GM18867 (cell line): ENCODE results near the gene STK24.
"Not testable (repeated sequence)": the region's sequence is repeated elsewhere in the genome, so short reads cannot be mapped to it uniquely, and the experiment has no call there.

ENCODE experiments used
- ATAC-seq: cut with Tn5 transposase; IDR thresholded peaks from one replicate; pipeline ENCODE4 v1.9.1; 2021; ENCODE audit warnings: mild to moderate bottlenecking, moderate library complexity; ENCODE audit not compliant: unreplicated experiment

STK24 gene

DNA sequence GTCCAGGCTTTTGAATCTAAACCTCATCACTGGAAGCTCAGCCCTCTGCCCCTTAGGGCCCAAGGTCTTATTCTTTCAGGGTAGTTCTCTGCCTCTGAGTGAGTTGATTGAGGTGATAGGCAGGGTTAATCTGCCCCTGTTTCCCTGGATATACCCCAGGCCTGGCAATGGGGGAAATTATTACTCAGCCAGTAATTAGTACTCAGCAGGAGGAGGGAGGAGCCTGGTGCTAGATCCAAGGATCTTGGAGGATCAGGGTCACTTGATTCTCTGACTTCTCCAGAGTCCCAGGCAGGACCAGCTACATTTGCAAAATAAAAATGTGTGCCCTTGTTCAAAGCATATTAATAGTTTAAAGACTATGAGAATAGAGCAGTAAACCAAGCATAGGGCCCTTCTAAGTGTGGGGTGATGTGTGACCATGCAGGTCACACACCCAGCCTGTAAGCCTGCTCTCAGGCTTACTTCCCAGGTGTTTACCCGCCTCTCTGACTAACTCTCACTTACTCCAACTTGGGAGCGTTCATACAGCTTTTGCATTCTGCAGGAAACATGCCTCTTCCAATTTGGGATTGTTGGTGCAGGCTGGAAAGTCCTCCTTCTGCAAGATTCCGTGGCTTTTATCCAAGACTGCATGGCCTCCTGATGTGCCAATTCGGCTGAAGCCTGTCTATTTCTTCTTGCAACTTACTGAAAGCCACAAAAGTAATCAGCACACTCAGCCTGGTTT is 7.9 kb upstream of the STK24 start:
- ATAC-seq, result no peak

DNA sequence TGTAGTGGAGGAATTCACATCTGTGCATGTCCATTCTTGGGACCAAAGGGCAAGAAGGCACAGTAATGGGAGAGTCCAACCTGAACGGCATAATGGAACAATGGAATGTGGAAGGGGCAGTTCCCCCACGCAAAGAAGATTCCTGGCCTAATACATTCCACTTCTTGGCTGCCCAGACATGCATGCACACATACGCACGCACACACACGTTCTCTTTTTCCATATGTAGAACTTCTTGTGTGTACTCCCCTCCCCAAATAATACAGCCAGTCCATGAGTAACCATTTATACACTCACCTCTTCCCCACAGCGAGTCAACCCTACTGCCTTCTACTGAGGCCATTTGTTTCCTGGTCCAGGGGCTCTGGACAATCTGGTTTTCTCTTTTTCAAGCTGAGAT is 6.0 kb upstream of the STK24 start:
- no peak for ATAC-seq

DNA sequence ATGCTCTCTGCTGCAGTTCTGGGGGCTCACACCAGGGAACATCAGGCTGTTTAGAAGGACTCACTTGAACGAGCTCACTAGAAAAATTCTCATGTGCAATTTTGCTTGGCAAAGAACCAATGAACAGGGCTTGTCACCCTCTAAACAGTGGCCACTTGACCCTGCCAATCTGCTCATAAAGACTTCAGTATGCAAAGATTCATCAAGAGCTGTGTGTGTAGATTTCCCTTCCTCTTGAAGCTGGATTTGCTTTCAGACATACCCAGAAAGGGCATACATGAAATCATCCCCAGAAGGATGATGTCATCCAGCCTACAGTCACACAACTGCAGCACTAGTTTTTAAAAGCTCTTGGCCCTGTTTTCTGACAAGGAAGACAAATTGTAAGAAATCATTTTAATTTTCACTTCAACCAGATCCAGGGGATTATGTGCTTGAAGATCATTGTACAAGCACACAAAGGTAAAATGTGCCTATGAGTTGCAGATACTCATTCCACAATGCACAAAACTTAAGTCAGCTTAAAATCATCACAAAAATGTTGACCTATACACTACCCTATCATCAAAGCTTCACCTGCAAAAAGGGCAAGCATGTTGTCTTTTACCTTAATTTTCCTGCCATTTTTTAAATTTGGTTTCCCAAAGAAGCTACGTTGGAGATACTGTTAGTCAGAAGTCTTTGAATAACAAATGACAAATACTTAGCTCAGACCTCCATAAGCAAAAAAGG is 5.2 kb upstream of the STK24 start:
- ATAC-seq, result no peak

DNA sequence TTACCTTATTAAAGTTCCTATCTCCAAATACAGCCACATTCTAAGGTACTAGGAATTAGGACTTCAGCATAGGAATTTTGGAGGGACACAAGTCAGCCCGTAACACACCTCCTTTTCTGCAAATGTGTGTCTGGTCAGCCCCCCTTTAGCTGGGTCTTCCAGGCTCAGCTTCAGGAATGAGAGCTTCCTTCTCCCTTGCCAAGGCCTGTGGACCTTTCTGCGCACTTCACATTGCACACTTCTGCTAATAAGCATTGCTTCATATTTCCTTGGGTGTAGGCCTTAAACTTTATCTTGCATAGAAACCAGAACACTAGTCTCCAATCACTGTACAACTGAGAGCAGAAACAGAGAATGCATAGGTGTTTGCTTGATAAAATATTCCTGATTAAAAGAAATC is 4.5 kb upstream of the STK24 start:
- ATAC-seq, result no peak

DNA sequence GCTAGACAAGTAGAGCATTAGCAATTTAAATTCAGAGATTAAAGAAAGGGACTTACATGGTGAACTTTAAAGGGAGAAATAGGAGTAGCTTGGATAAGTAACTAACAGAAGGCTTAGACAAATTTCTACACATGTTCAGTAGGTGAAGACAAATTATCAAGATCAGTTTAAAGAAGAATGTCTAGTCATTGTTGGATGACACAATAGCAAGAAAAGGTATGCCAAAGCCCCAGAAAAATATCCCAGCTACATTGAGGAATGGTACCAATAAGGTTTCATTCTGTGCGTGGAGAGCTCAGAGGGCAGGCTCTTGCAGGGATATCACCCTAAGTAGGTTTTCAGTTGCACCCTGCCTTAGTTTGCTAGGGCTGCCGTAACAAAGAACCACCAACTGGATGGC is 3.5 kb upstream of the STK24 start:
- no peak for ATAC-seq

DNA sequence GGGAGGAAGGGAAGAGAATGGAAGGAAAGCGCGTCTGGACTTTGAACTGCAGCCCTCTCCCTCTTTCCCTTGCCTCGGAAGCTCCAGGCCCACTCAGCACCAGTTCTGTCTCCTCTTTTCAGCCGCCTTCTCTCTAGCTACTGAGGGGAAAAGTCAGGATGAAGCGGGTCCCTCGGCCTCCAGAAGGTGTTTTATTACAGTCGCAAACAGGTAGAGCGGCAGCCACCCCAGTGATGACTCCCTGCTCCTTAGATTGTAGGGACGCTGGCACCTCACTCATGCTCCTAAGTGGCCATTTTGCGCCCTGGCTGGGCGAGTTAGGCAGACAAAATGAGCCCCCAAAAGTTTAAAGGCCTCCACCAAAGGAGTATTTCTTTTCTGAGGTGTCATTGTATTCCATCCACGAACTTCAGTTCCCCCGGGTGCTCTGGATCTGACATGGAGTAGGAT is 954 bp upstream of the STK24 start:
- ATAC-seq, result no peak

DNA sequence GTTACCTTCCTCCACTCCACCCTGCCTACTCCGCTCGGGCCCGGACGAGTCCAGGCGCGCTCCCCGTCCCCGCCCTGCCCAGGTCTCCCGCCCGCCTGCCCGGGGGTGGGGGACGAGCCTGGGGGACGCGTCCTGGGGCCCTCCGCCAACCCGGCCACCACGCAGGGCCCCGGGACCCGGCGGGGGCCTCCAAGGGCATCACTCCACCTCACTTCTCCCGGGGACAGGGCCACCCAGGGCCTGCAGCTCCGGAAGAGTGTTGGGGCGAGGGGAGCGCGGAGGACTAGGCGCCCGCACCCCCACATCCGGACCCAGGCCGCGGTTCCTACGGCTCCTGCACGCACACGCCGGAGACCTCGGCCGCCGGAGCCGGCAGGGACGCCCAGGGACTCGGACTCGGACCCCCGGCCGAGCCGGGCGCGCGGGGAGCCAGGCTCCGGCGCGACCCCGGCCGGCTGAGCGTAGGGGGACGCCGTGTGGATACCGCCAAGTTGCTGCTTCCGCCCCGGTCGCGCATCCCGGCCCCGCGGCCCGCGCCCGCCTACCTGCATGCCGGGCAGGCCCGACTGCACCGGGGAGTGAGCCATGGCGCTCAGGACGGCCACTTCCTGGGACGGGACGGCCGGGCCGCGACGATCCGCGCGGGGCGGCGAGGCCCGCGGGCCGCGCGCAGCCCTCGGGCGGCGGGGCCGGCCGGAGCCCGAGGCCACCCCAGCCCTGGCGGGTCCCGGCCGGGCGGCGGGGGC is 534 bp downstream of the STK24 start:
- peak; percentile 30 for ATAC-seq

DNA sequence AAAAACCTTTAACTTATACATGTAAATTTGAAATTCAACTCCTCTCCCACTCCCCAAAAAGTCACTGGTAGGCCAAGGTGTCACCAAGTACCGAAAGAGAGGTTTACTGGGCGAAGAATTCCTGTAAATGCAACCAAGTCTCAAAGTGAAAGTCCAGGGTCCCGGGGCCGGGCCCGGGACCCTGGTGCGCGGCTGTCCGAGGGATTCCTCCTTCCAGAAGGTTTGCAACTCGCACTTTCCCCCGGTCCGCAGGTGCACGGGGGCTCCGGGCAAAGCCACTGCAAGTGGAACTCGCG is 1.1 kb downstream of the STK24 start:
- ATAC-seq, result no peak

DNA sequence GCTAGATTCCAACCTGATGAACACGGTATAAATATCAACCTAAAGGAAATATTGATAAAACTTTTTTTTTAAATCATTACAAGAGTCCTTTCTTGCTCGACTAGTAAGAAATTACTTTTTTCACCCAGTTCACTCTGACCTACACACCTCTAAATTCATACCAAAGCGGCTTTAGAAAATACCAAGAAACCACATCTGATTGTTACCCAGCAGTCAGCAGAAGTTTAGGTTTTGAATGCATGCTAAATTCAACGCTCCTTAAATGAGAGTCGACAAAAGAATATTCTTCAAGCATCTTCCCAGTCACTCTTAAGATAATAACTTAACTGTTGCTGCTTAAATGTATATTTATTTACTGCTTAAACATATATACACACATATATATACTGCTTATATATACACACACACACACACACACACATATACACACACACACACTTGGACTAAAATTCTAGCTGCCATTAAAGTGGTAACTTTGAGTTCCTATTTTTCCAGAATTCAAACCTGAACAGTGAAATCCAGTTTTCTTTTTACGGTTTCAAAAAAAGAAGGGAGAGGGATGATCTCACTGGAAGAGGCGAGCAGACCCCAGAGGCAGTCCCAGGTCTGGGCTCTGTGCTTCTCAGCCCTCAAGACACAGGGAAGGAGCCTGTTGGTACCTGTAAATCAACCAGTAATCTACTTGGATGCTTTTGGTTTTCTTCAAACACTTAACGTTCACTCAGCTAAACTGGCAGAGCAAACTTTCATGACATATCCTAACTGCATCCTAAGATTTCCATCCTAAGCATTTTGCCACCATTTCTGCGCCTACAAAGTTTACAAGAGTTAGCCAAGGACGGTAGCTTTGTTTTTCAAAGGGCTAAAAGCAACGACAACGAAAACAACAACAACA is 1.7 kb downstream of the STK24 start:
- ATAC-seq, result no peak

DNA sequence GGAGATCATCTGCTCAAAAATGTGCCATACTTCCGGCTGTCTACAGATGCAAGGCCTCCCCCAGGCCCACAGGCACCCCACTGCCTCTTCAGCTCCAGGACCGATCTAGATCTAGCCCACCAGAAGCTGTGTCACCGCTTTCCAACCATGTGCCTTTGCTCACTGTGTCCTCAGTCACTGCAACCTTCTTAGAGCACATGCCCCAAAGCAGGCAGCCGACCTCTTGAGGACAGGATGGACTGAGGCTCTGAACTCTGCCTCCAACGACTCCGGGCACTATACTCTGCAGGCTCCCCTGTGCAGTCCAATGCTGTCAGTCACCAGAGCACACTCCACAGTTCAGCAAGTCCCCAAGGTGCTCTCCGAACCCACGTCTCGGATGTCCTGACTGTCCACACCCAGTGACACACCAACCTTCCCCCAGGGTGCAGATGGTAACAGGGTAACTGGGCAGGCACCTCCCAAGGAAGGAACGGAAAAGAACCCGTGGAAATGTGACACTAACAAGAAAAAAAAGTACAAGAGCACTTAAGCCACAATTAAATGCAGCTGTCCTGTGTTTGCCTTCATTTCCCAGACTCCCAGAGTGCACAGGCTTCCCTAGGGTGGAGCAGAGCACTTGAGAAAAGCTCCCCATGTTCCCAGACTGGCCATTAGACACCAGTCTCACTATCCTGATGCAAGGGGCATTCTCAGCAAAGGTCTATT is 4.8 kb downstream of the STK24 start:
- ATAC-seq, result no peak

DNA sequence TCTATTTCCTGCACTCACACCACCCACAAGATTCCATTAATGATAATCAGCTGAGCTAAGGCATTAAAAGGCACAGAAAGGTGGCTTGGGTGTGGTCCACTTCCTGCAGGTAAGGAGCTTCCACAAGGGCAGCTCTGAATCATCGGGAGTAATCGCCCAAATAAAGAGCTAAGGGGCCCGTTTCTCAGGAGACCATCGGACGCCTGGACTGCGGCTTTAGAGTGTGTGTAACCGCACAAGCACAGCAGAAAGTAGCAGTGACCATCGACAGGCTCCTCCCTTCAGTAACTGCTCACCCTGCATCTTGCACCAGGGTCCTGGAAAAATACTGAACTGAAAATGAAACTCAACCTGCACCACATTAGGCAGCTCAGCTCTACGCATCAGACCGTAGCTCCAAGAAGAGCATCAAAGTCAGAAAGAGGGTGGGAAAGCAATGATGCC is 6.0 kb downstream of the STK24 start:
- peak; percentile 83 for ATAC-seq

DNA sequence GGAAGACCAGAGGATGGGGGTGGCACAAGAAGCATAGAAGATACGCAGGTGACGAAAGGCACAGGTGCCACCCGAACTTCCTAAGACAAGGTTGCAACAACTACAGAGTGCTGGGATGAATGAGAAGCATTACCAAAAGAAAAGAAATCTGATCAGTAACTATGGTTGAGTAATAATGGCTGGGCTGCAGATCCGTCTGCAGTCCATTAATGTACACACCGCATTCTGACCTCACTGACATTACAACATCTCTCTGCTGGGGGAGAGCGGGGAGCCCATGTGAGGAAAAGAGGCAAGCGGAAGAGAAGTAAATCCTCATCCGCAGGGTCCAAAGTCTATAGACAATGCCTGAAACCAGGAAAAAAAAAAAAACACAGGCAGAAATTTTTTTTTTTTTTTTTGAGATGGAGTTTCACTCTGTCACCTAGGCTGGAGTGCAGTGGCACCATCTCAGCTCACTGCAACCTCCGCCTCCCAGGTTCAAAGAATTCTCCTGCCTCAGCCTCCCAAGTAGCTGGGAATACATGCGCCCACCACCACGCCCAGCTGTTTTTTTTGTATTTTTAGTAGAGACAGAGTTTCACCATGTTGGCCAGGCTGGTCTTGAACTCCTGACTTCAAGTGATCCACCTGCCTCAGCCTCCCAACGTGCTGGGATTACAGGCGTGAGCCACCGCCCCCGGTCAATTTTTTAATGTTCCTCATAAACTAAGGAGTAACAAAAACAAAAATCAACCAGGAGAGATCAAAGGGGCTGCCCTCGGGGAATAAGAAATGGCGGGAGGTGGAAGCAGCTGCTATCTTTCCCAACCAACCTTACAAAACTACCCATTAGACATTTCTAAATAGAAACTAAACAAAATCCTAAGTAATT is 7.2 kb downstream of the STK24 start:
- ATAC-seq, result not testable (repeated sequence)

DNA sequence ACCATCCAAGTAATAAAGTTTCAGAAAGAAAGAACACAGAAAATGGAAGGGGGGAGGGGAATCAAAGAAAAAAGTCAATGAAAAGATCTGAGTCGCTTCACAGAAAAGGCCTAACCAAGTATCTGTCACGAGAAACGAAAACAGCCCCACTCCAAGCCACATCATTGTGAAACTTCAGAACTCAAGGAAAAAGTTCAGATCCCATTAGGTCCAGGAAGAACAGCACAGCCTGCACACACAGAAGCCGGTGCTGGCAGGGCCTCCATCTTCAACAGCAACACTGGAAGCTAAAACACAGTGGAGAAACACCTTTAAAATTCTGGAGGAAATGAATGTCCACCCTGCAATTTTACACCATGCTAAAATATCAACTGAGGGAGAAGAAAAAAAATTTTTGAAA is 8.0 kb downstream of the STK24 start:
- ATAC-seq, result no peak

DNA sequence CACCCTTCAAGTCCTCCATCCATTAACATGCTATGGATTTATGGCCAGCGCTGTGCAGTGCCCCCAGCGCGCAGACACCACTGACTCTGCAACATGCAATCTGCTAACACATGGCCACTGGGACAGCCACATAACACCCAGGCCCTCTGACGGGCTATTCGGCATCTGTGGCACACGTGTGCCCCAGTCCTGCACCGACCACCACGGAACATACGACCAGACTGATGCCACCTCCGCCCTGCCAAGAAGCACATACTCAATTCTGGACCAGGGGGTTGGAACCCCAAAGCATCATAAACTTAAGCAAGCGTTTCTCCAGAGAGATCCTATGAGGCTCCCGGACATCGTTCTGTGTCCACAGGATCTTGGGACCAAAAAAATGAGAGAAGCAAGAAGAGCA is 9.8 kb downstream of the STK24 start:
- ATAC-seq, result no peak

DNA sequence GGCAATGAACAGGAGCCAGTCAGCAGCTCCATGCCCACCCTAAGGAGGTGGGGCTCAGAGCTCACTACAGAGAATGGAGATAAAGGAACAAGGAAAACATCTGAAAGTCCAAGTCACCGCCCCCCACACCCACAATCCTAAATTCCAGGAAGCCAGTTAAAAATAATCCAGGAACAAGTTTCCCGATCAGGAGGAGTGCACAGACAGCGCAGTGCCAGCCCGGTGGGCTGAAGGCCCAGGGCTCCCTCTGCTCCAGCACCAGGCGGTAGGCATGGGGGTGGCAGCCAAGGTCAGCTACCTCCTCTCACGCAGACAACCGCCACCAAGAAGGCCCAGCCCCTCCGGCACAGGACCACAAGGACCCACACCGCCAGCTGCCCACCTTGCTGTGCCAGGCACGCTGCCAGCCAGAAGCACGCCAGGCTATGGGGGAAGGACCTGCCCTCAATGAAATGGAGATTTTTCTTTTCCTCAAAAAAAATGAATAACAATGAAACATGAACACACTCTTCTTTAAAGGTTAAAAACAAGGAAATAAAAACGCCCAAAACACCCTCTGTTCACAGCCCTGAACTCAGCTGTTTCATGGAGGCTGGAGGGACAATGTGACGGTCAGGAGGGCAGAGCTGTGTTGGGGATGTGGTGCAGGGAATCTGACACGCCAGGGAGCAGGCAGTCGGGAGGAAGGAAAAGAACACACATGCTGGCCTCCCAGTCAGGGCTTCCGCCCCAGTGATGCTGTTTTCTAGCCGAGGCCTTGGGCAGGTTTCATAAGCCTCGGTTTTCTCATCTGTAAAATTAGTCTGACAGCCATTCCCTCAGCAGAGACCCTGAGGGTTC is 11.0 kb downstream of the STK24 start:
- ATAC-seq, result no peak

DNA sequence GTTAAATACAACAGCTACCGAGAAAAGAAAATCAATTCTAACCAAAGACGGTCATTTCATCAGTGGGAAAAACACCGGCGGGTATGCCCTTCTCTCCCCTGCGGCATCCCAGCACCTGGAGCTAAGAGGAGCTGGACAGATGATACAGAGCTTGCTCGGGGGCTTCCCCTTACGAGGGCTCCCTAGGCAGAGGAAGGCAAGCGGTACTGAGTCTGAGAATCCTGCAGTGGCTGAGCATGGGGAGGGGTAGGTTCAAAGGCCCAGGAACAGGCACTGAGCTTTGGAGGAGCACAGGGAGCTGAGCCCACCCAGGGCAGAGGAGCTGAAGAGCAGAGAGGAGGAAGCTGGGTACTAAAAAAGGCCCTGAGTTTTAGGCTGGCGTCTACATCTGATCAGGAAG is 12.7 kb downstream of the STK24 start:
- ATAC-seq, result peak; percentile 33

DNA sequence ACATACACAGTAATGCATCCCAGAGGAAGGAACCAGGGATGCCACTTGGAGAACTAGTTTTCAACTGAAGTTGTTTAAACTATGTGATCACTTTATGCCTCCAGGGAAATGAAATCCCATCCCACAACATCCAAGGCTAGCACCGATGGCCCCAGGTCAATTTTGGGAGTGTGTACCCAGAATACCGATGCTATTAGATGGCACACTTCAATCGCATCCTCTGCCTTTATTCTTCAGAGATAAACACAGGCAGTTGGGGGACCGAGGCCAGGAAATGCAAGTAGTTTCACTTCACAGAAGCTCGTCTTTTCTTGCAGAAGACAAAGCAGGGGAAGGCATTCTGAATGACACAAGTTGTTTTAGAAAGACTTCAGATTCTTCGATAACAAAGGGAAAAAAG is 13.8 kb downstream of the STK24 start:
- peak; percentile 52 for ATAC-seq

DNA sequence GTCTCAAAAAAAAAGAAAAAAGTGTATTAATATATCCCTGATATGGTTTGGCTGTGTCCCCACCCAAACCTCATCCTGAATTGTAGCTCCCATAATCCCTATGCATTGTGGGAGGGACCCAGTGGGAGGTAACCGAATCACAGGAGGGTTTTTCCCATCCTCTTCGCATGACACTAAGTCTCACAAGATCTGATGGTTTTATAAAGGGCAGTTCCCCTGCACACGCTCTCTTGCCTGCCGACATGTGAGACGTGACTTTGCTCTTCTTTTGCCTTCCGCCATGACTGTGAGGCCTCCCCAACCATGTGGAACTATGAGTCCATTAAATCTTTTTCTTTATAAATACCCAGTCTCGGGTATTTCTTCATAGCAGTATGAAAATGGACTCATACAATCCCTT is 17.7 kb downstream of the STK24 start:
- no peak for ATAC-seq
